ENCODE data around the gene FBXO41. TPM values are rescaled to one million over a fixed set of nuclear protein-coding genes. Genes with fewer than 3 reads are reported as not detected.

FBXO41 gene
- total RNA-seq, 2 experiments from 2014 or later = 27.7 to 29.5 TPM

- H3K27me3 Mint-ChIP-seq = peaks cover 16% of the 10 kb centered on the region
- ChIA-PET POLR2A (no interaction called here), CTCF (interaction anchor here (0.9 to 3.3 kb wide), 5 partner anchors 10 to 346 kb away, joined by 3 to 17 read pairs (median 3); no protein-coding TSS in a partner anchor)
- no peak overlapping the region for H3K4me3 Mint-ChIP-seq
- ATAC-seq = no peak
- H3K4me1 Mint-ChIP-seq = peaks cover 25% of the 10 kb centered on the region
- intact Hi-C loops (cut with DNase I, micrococcal nuclease) = loop anchor here in 1 of 2 experiments (10.0 kb wide), 1 partner anchor 1624 kb away; the partner anchor contains the start of gene HK2
- peaks cover 2% of the 10 kb centered on the region for H3K36me3 Mint-ChIP-seq (ENCODE audit: low read depth)
- DNase-seq = no peak
- no peaks in the 10 kb centered on the region for H3K9me3 Mint-ChIP-seq (ENCODE audit: low read depth)
- H3K27ac Mint-ChIP-seq = no peak overlapping the region
Measured at GRCh38 chr2:73210696-73211095, 73.6 kb downstream of the FBXO41 start.

GRCh38 chr2:73210019-73210418, 74.3 kb downstream of the FBXO41 start:
- intact Hi-C loops (cut with DNase I, micrococcal nuclease) = loop anchor here in 1 of 2 experiments (10.0 kb wide), 1 partner anchor 1625 kb away; the partner anchor contains the start of gene HK2

GRCh38 chr2:73208258-73208657, 76.0 kb downstream of the FBXO41 start:
- DNase-seq = no peak
- intact Hi-C loops (cut with DNase I, micrococcal nuclease) = no loop called here
- peaks cover 10% of the 10 kb centered on the region for H3K4me1 Mint-ChIP-seq
- peaks cover 31% of the 10 kb centered on the region for H3K27me3 Mint-ChIP-seq
- CTCF ChIA-PET = interaction anchor here (3.3 kb wide), 1 partner anchor 31 kb away, joined by 17 read pairs; no protein-coding TSS in a partner anchor
- POLR2A ChIA-PET = no interaction called here
- no peaks in the 10 kb centered on the region for H3K9me3 Mint-ChIP-seq (ENCODE audit: low read depth)
- ATAC-seq = no peak
- H3K4me3 Mint-ChIP-seq = no peak overlapping the region
- H3K27ac Mint-ChIP-seq = no peak overlapping the region
- H3K36me3 Mint-ChIP-seq (ENCODE audit: low read depth) = no peaks in the 10 kb centered on the region

More at GRCh38 chr2:73210019-73210418, 74.3 kb downstream of the FBXO41 start:
- Mint-ChIP-seq H3K4me3 (no peak overlapping the region), H3K9me3 (ENCODE audit: low read depth) (no peaks in the 10 kb centered on the region), H3K36me3 (ENCODE audit: low read depth) (peaks cover 2% of the 10 kb centered on the region), H3K27me3 (peaks cover 19% of the 10 kb centered on the region), H3K27ac (no peak overlapping the region), H3K4me1 (peaks cover 18% of the 10 kb centered on the region)
- ATAC-seq (no peak), DNase-seq (no peak)
- ChIA-PET POLR2A (no interaction called here), CTCF (interaction anchor here (0.7 to 3.3 kb wide), 4 partner anchors 11 to 316 kb away, joined by 3 to 17 read pairs (median 5); no protein-coding TSS in a partner anchor)

- POLR2A ChIA-PET = interaction anchor here (0.6 kb wide), 1 partner anchor 10 kb away, joined by 4 read pairs; no protein-coding TSS in a partner anchor
- ATAC-seq (no peak), DNase-seq (no peak)
- no peaks in the 10 kb centered on the region for H3K9me3 Mint-ChIP-seq (ENCODE audit: low read depth)
- CTCF ChIA-PET = interaction anchor here (1.4 kb wide), 1 partner anchor 120 kb away, joined by 4 read pairs; no protein-coding TSS in a partner anchor
- intact Hi-C loops (cut with DNase I, micrococcal nuclease) = no loop called here
- no peaks in the 10 kb centered on the region for H3K36me3 Mint-ChIP-seq (ENCODE audit: low read depth)
- no peak overlapping the region for H3K4me3 Mint-ChIP-seq
- no peak overlapping the region for H3K27ac Mint-ChIP-seq
- peaks cover 4% of the 10 kb centered on the region for H3K4me1 Mint-ChIP-seq
- peaks cover 41% of the 10 kb centered on the region for H3K27me3 Mint-ChIP-seq
Measured at GRCh38 chr2:73205611-73206010, 78.7 kb downstream of the FBXO41 start.

Other genes with a start within 250 kb of the FBXO41 start
- 1 to 10 TPM; 4.5 to 6.2 TPM for gene SFXN5, start 212.8 kb downstream of the FBXO41 start, total RNA-seq
- gene RAB11FIP5, start 171.5 kb downstream of the FBXO41 start, total RNA-seq = 10 to 100 TPM; 16.4 to 16.5 TPM
- not detected for gene NOTO, start 81.9 kb downstream of the FBXO41 start, total RNA-seq
- gene SMYD5, start 70.2 kb downstream of the FBXO41 start, total RNA-seq = 10 to 100 TPM; 47.0 to 50.5 TPM
- 10 to 100 TPM; 11.8 to 12.1 TPM for gene PRADC1, start 51.2 kb downstream of the FBXO41 start, total RNA-seq
- 100 to 1,000 TPM; 637 to 774 TPM for gene CCT7, start 50.2 kb downstream of the FBXO41 start, total RNA-seq
- gene EGR4, start 9.1 kb upstream of the FBXO41 start, total RNA-seq = under 1 TPM; 0.18 to 0.41 TPM
- 10 to 100 TPM; 19.2 to 24.0 TPM for gene ALMS1, start 101.4 kb upstream of the FBXO41 start, total RNA-seq

Data from activated CD4-positive, alpha-beta T cell treated with anti-CD3 and anti-CD28 coated beads for 36 hours (primary cell).